Stimulated activated CD8-positive, alpha-beta memory T cell treated with anti-CD3 and anti-CD28 coated beads, Interleukin-12 subunit alpha, Interleukin-12 subunit beta, amount 100 ng/mL, for 24 hours (primary cell): ENCODE results near the gene GPR146.

Experiments used
- DNase-seq: peaks from one replicate; pipeline ENCODE4 v3.0.0-alpha.2; 2020; ENCODE audit errors: extremely low read depth

Gene GPR146

DNA sequence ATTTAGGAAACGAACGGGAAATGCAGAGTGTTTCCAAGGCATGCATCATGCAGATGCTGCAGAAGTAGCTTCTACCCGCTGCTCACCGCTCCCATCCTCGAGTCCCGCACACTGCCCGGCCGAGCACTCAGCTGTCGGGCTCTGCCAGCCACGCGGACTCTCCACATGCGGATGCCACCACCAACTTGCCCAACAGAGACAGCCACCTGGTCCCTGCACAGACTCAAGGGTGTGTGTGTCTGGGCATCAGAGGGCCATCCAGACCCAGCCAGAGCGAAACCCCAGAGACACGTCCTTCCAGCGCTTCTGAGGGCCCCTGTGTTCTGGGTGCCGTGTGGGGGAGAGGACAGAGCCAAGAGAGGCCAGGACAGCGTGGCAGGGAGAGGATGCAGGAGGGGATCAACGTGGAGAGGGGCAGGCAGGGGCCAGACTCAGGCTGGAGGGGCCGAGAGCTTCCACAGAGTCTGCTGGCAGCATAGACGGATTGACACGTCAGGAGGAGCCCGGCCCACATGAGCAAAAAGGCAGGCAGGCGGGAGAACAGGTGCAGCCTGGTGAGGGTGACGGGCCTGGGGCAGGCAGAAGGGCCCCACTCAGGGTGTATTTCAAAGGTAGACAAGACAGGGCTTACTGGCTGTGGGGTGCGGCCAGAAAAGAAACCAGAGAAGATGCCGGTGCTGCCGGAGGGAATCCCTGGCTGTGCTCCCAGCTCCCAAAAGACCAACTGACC lies 61.9 kb downstream of the GPR146 start:
- no peak for DNase-seq

DNA sequence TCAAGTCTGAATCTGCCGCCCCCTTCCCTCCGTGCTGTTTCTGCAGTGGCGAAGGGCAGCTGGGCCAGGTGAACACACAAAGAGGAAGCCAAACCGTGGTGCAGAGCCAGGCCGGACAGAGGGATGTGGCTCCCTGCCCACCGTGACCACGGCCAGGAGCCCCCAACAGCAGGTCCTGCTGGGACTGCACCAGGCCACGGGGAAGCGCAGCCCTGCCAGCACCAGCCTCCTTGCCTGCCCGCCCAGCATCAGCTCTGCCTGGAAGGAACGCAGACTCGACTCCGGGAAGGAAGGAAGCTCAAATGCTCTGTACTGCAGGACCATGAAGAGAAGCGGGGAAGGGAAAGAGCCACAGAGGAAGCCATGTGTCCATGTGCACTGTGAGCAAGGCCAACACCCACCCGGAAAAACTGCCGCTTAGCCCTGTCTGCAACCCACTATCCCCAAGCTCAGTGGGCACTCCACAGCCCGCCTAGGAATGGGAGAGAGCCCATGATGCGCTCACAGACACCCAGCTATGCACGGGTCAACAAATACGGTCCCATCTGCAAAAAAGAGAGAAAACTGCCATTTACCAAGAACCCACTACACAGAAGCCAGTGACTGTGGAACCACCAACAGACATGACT lies 62.6 kb downstream of the GPR146 start:
- no peak for DNase-seq

DNA sequence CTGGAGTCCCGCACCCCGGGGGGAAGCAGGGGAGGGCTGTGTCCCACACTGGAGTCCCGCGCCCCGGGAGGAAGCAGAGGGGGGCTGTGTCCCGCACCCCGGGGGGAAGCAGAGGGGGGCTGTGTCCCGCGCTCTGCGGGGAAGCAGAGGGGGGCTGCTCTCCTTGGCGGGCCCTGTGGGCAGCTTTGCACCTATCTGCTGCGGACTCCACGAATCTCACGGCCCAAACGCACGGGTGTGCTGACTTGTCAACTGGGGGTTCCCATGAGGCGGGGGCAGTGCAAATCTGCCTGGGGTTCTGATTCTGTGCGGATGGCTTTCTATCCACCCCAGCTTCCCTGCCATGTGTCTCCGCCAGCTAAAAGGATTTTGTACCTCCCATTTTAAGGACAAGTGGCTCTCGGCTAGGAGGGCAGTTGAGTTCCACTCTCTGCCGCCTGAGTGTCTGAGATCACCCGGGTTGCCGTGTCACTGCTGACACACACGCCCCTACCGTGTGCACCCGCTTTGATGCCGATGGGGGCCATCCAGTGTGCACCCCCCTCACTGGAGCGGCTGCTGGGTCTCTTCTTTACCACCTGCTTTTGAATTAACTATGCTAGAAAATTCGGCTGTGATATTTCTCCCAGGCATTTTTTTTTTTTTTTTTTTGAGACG lies 64.0 kb downstream of the GPR146 start:
- no peak for DNase-seq
